Endometrium (tissue), 2 donors: Measurements from ENCODE around the gene FHAD1.
"Not testable (repeated sequence)": the region's sequence is repeated elsewhere in the genome, so short reads cannot be mapped to it uniquely, and the experiment has no call there.

ENCODE experiments used
- FAIRE-seq: peaks from 2 replicates; lab custom pipeline; 2012; peaks lifted over from hg19 to GRCh38; lab: Jason Lieb, UNC
- donor health status: control.
- donor health status: control.

The FHAD1 gene

DNA sequence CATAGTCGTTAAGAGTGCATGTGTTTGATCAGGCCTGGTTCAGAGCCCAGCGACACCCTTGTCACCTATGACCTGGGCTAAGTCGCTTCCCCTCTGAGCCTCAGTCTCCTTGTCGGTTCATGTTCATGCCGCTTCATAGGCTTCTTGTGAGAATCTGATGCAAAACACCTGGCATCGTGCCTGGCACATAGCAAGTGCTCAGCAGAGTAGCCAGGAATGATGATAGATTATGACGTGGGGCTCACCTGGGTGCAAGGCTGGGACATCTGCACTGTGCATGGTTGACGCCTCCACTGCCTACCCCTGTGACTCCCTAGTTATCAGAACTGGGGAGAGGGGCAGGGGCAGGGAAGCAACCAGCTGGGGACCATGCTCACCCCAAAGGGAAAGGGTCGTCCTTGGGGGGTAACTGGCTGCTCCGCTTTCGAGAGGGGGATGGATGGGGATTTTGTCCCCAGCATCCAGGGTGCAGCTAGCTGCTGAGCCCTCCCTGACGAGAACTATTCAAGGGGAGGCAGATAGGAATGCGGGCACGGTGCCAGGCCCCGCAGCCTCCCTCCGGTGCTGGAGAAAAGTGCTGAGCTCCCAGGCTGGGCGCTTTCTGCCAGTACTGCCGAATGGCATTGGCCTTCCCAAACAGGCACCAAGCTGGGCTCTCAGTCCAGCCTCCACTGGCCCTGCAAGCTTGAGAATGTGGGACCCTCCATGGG lies 171.9 kb downstream of the FHAD1 start:
- no peak for FAIRE-seq

- no peak for FAIRE-seq
Observed at GRCh38 chr1:15420853-15421465, 173.9 kb downstream of the FHAD1 start.

DNA sequence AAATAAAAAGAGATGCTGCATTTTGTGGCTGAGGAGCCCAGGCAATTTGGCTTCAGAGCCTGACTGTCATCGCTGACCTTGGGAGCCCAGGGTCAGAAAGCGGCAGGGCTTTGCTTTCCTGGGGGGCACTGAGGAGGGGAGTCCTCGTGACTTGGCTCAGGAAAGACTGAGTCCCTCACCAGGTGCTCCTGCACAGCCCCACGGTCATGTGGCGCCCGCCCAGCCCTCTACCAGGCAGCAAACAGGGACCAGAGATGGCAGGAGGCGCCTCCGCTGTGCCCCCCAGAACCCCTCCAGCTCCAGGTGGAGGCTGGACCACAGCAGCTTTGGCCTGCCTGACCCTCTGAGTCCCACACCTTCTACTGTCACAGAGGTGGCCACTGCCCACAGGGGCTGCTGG lies 175.8 kb downstream of the FHAD1 start:
- no peak for FAIRE-seq

DNA sequence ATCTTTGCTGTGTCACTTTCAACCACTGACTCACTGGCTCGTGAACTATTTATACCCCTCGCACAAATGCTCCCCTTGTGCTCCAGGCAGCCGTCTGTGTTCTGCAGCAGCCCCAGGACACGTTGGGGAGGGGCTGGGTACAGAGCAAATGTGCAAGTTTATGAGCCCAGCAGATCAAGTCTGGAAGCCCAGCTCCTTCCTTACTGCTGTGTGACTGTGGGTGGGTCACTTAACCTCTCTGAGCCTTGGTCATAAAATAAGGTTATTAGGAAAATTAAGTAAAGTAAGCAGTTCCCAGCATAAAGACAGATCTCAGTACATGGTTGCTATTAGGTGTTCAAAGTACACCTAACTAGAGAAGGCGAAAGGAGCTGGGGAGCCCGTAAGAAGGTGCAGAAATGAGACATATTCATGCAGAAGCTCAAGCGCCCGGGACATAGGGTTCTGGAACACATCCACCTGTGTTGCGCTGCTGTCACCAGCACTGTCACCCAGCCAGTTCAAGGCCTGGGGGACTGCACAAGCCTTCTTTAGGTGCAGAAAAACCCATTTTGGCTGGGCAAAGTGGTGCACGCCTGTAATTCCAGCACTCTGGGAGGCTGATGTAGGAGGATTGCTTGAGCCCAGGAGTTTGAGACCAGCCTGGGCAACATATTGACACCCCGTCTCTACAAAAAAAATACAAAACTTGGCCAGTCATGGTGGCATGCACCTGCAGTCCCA lies 176.5 kb downstream of the FHAD1 start:
- FAIRE-seq, result no peak

GRCh38 chr1:15424146-15424667 lies 177.2 kb downstream of the FHAD1 start:
- FAIRE-seq, result no peak

- no peak for FAIRE-seq
Observed at GRCh38 chr1:15424981-15425380, 178.0 kb downstream of the FHAD1 start.

DNA sequence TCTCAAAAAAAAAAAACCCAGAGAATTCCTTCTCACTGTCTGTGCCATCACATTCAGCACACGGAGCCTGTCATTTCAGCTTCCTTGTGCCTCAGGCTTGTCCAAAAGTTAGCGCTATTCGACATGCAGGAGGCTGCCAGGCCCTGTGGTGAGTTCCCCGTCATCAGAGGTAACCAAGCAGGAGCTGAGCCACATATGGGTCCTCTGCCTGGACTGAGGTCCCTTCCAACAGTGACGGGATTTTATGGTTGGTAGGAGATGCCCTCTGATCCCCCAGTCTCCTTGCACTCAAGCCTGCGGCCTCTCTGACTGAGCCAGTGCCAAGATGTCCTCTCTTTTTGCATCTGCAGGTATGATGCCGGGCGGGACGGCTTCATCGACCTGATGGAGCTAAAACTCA lies 178.5 kb downstream of the FHAD1 start:
- FAIRE-seq, result no peak

DNA sequence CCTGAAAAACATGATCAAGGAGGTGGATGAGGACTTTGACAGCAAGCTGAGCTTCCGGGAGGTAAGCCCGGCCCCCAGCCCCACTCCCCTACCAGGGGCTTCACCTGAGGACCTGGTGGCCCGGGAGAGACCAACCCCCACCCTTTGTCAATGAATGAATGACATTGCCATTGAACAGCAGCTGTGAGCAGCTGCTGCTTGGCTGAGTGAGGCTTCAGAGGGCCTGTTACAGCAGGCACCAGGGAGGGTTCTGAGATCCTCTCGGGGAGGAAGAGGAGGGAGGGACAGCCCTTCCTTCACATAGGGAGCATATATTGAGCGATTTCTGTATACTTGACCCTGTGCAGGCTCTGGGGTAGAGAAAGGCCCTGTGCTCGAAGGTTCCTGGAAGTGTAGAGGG lies 178.9 kb downstream of the FHAD1 start:
- no peak for FAIRE-seq

- FAIRE-seq, result no peak
Observed at GRCh38 chr1:15426492-15427279, 179.7 kb downstream of the FHAD1 start.

GRCh38 chr1:15427280-15427666 lies 180.2 kb downstream of the FHAD1 start:
- FAIRE-seq, result no peak

DNA sequence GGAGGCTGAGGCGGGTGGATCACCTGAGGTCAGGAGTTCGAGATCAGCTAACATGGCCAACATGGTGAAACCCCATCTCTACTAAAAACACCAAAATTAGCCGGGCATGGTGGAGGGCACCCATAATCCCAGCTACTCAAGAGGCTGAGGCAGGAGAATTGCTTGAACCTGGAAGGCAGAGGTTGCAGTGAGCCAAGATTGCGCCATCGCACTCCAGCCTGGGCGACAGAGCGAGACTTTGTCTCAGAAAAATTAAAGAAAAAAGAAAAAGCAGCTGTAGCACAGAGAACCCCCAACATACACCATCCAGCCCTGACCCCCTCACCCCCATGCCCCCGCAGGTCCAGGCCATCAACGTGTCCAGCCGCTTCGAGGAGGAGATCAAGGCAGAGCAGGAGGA lies 181.2 kb downstream of the FHAD1 start:
- FAIRE-seq, result not testable (repeated sequence)

DNA sequence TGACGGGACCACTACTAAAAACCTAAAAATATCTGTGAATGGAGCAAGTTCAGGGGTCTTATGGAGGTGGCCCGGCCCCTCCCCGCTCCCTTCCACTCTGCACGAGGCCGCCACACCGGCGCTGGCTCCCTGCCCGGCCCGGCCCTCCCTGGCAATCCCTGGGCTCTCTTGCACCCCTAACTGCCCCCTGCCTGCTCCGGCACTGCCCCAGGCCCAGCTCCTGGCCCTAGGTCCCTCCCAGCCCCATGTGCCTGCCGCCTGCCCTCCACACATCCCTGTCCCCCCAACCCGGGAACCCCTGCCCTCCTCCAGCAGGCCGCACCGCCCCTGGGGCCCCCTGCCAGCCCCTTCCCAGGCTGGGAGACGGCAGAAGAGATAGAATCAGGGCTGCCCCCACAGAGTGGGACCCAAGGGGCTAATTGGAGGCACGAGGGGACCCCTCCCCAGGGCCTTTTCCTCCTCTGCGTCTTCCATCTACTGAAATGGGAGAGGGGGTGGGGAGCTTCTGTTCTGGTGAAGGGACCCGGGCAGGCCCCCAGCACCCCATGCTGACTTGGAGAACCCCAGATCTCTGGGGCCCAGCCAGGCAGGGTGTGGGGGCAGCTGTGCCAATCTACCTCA lies 181.9 kb downstream of the FHAD1 start:
- FAIRE-seq, result no peak

DNA sequence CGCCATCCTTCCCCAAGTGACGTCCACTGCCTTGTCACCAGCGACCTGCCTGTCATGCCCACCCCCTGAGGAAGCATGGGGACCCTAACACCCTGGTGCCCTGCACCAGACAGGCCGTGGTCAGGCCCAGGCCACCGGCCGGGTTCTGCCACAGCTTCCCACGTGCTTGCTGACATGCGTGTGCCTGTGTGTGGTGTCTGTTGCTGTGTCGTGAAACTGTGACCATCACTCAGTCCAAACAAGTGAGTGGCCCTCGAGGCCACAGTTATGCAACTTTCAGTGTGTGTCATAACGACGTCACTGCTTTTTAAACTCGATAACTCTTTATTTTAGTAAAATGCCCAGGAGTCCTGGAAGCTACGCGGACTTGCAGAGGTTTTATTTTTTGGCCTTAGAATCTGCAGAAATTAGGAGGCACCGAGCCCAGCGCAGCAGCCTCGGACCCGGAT lies 182.7 kb downstream of the FHAD1 start:
- no peak for FAIRE-seq

GRCh38 chr1:15430787-15431570 lies 184.0 kb downstream of the FHAD1 start:
- no peak for FAIRE-seq

- no peak for FAIRE-seq
Observed at GRCh38 chr1:15431571-15431948, 184.5 kb downstream of the FHAD1 start.

DNA sequence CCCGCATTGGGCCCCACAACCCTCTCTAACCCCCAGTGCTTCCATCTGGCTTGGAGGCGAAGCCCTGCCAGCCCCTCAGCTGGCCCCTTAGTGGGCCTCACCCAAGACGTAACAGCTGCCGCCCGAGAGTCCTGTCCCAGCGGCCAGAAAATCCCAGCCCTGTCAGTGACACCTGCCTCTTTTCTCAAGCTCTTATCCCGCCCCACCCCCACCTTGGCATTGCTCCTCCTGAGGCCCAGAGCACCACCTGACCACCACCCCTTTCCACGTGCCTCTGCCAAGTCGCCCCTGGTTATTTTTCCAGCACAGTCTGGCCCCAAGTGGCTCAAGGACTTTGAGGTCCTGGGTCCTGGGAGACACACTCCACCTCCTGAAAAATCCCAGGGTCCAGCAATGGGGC lies 185.3 kb downstream of the FHAD1 start:
- no peak for FAIRE-seq

DNA sequence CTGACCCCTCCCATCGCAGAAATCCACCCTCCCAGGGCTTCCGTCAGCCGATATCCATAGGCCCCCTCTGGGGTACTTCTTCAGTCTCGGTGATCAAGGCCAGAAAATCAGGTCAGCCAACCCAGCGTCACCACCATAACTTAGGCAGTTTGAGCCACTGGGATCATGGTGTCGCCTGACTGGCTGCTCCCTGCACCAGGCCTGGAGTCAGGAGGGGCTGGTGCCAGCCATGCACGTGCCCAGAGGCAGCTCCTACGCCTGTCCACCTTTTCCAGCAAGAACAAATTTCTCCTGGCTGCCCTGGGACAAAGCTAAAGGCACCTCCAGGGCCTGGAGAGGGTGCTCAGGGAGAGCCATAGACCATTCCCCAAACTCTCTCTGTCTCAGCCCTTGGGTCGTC lies 186.4 kb downstream of the FHAD1 start:
- no peak for FAIRE-seq

DNA sequence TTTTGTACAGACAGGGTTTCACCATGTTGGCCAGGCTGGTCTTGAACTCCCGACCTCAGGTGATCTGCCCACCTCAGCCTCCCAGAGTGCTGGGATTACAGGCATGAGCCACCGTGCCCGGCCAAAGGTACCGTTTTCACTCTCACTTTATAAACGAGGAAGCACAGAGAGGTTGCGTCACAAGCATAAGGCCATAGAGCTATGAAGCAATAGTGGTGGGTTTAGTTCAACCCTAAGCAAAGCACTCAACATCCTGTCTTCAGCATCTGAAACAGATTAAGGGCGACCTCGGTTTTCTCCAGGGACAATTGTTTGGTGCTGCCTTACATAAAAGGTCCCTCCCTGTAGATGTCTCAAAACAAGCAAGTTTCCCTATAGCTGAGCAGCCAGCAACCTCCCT lies 187.7 kb downstream of the FHAD1 start:
- FAIRE-seq, result not testable (repeated sequence)

DNA sequence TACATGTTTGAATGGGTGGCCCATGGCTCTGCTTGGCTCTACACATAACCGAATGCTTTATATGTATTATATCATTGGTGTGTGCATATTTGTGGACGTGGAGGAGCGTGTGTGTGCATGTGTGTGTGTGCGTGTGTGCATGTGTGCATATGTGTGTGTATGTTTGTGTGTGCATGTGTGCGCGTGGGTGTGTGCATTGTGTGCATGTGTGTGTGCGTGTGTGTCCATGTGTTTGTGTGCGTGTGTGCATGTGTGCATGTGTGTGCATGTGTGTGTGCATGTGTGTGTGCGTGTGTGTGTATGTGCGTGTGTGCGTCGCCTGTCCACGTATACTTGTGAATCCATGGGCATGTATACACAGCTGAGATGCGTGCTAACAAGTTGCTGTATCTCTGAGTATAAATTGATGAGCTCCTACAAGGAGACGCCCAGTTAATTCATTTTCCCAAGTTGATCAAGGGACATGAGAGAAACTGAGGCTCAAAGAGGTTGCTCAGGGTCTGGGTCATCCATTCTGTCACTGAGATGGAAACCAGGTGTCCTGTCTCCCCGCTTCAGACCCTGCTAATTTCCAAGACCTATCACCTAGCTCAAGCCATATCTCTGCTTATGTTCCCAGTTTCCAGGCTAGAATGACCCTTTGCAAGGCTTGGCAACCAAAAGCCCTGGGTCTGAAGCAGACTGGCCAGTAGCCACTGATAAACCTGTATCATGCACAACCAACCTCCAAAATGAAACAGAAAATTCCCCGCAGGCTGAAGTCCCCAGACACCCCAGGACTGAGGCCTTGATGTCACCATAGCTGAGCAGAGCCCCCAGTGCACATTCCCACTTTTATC lies 188.4 kb downstream of the FHAD1 start:
- FAIRE-seq, result no peak

- FAIRE-seq, result no peak
Observed at GRCh38 chr1:15436881-15437442, 189.9 kb downstream of the FHAD1 start.
